HepG2 (cell line): ENCODE data around the gene ZNF567. TPM values are rescaled to one million over a fixed set of nuclear protein-coding genes. Genes with fewer than 3 reads are reported as not detected.

Experiments used
- ARID2 ChIP-seq: sonication (generic); formaldehyde crosslinking; IDR thresholded peaks from 2 replicates; pipeline ENCODE4 v1.8.1; 2022; ENCODE audit warnings: mild to moderate bottlenecking, missing genetic modification reagents, borderline replicate concordance
- ATAD3A ChIP-seq: sonication (generic); formaldehyde crosslinking; IDR thresholded peaks from 2 replicates; pipeline ENCODE4 v1.4.0; 2020; ENCODE audit warnings: missing genetic modification reagents
- ATF5 ChIP-seq: sonication (generic); formaldehyde crosslinking; IDR thresholded peaks from 2 replicates; pipeline ENCODE4 v1.4.0; 2020; ENCODE audit warnings: mild to moderate bottlenecking, low read depth, missing genetic modification reagents
- BORCS8-MEF2B ChIP-seq: sonication (generic); formaldehyde crosslinking; IDR thresholded peaks from 2 replicates; pipeline ENCODE4 v1.8.0; 2022; ENCODE audit warnings: mild to moderate bottlenecking, missing genetic modification reagents
- GABPB1 ChIP-seq: IDR thresholded peaks from 2 replicates; pipeline ENCODE4 v1.6.1; 2016; ENCODE audit warnings: mild to moderate bottlenecking, missing genetic modification reagents, moderate library complexity, missing compliant biosample characterization
- HBP1 ChIP-seq: IDR thresholded peaks from 2 replicates; pipeline ENCODE4 v1.6.1; 2016; ENCODE audit warnings: low read depth, control low read depth
- JUN ChIP-seq: sonication (generic); formaldehyde crosslinking; IDR thresholded peaks from 2 replicates; pipeline ENCODE4 v1.4.0; 2020; ENCODE audit warnings: mild to moderate bottlenecking, missing genetic modification reagents
- KAT7 ChIP-seq: IDR thresholded peaks from 2 replicates; pipeline ENCODE4 v1.6.1; 2018; ENCODE audit warnings: borderline replicate concordance, missing compliant biosample characterization
- KDM1A ChIP-seq: IDR thresholded peaks from 2 replicates; pipeline ENCODE4 v1.6.1; 2016; ENCODE audit warnings: missing compliant biosample characterization
- MYC ChIP-seq: sonication (generic); formaldehyde crosslinking; IDR thresholded peaks from 2 replicates; pipeline ENCODE4 v1.9.0; 2021; ENCODE audit warnings: missing genetic modification reagents, borderline replicate concordance
- PCBP1 ChIP-seq: fragments of 200-400 bp; formaldehyde crosslinking; IDR thresholded peaks from 2 replicates; pipeline ENCODE4 v1.6.1; 2017; ENCODE audit warnings: mild to moderate bottlenecking, low read depth, low read length, borderline replicate concordance
- PRDM10 ChIP-seq: sonication (generic); formaldehyde crosslinking; IDR thresholded peaks from 2 replicates; pipeline ENCODE4 v1.4.0; 2020; ENCODE audit warnings: low read depth, missing genetic modification reagents
- SP2 ChIP-seq: sonication (generic); formaldehyde crosslinking; IDR thresholded peaks from 2 replicates; pipeline ENCODE4 v1.5.1; 2020; ENCODE audit warnings: mild to moderate bottlenecking, missing genetic modification reagents
- ZFP36L1 ChIP-seq: sonication (generic); formaldehyde crosslinking; IDR thresholded peaks from 2 replicates; pipeline ENCODE4 v1.8.0; 2022; ENCODE audit warnings: mild to moderate bottlenecking, missing genetic modification reagents, moderate library complexity
- ZNF143 ChIP-seq: sonication (generic); formaldehyde crosslinking; IDR thresholded peaks from 2 replicates; pipeline ENCODE4 v1.4.0; 2020; ENCODE audit warnings: missing genetic modification reagents
- ZNF337 ChIP-seq: sonication (generic); formaldehyde crosslinking; IDR thresholded peaks from 2 replicates; pipeline ENCODE4 v1.5.1; 2020; ENCODE audit warnings: missing genetic modification reagents, low read depth, mild to moderate bottlenecking, borderline replicate concordance
- ZNF383 ChIP-seq: sonication (generic); formaldehyde crosslinking; IDR thresholded peaks from 2 replicates; pipeline ENCODE4 v1.4.0; 2020; ENCODE audit warnings: missing genetic modification reagents, mild to moderate bottlenecking, borderline replicate concordance
- ZNF451 ChIP-seq: sonication (generic); formaldehyde crosslinking; IDR thresholded peaks from 2 replicates; pipeline ENCODE4 v1.5.0; 2020; ENCODE audit warnings: mild to moderate bottlenecking, missing genetic modification reagents
- ZNF563 ChIP-seq: sonication (generic); formaldehyde crosslinking; IDR thresholded peaks from 2 replicates; pipeline ENCODE4 v1.8.0; 2022; ENCODE audit warnings: mild to moderate bottlenecking, moderate library complexity, missing genetic modification reagents
- ZNF570 ChIP-seq: sonication (generic); formaldehyde crosslinking; IDR thresholded peaks from 2 replicates; pipeline ENCODE4 v1.4.0; 2020; ENCODE audit warnings: mild to moderate bottlenecking, missing genetic modification reagents, borderline replicate concordance
- ZSCAN9 ChIP-seq: IDR thresholded peaks from 2 replicates; pipeline ENCODE4 v1.6.1; 2016; ENCODE audit warnings: borderline replicate concordance
- polyA plus RNA-seq, 8 experiments: library from polyadenylated mRNA; depleted of rRNA in 3 of 8; stranded (reverse) in 7 of 8; unstranded in 1 of 8; fragments of >200 nt; fragmentation: Illumina TruSeq in 4 of 8; extraction: Trizol in 4 of 8; gene quantifications; 2 replicates each; pipeline versions ENCODE4 v1.2.1 to v1.2.3, GENCODE V29; 2011 to 2016; ENCODE audit warnings: low read depth in 4 of 8, missing spikeins in 1 of 8, mixed read lengths in 1 of 8; ENCODE audit not compliant: insufficient read depth in 1 of 8
- total RNA-seq, 5 experiments: library from RNA; depleted of rRNA; stranded (reverse); fragments of >200 nt; fragmentation: Illumina TruSeq; extraction: Trizol; gene quantifications; 2 replicates each; pipeline ENCODE4 v1.2.3, GENCODE V29; 2016; ENCODE audit warnings: low read depth in 1 of 5

The ZNF567 gene
- total and polyA plus RNA-seq, 2 of the 13 experiments (the other 11 are each of a cell fraction or from before 2014, with no cell fraction given) = 3.1 to 6.8 TPM

GRCh38 chr19:36686365-36687213 lies 823 bp upstream of the ZNF567 start (continued):
- TF ChIP-seq ATAD3A (no peak), ZSCAN9 (CRISPR knock-in tag) (0 out of 2 replicates have a peak, but pooled peaks have one; percentile 1), KAT7 (CRISPR knock-in tag) (no peak), ATF5 (CRISPR knock-in tag) (0 out of 2 replicates have a peak, but pooled peaks have one; percentile 17), PCBP1 (no peak), JUN (0 out of 2 replicates have a peak, but pooled peaks have one; percentile 15), BORCS8-MEF2B (CRISPR knock-in tag) (no peak), KDM1A (CRISPR knock-in tag) (no peak), ZNF143 (CRISPR knock-in tag) (no peak), SP2 (CRISPR knock-in tag) (0 out of 2 replicates have a peak, but pooled peaks have one; percentile 2), ZNF570 (no peak), MYC (CRISPR knock-in tag) (no peak), ZNF563 (CRISPR knock-in tag) (no peak), PRDM10 (CRISPR knock-in tag) (no peak), HBP1 (CRISPR knock-in tag) (peak; percentile 17; the same call in 1 of the 2 replicates), ZNF383 (0 out of 2 replicates have a peak, but pooled peaks have one; percentile 47), GABPB1 (no peak), ZNF451 (CRISPR knock-in tag) (no peak), ZFP36L1 (no peak), ZNF337 (CRISPR knock-in tag) (no peak), ARID2 (CRISPR knock-in tag) (peak; percentile 37)
